Choroid plexus epithelial cell (primary cell): ENCODE results near the gene URM1.

ENCODE experiments used
- DNase-seq: peaks from one replicate; pipeline ENCODE4 v3.0.0-alpha.2; 2010; ENCODE audit warnings: low read depth
- H3K4me3 ChIP-seq: 2 replicates; pipeline ENCODE4 v1.5.1; 2011; ENCODE audit warnings: low read depth, mild to moderate bottlenecking, control low read depth, low read length, moderate library complexity
- CTCF ChIP-seq: conservative IDR thresholded peaks from 2 replicates; pipeline ENCODE4 v1.5.1; 2011; ENCODE audit warnings: low read depth, mild to moderate bottlenecking, control low read depth, inconsistent platforms, low read length, moderate library complexity

The URM1 gene

GRCh38 chr9:128374221-128374675 lies 3.1 kb downstream of the URM1 start:
- TF ChIP-seq CTCF: no peak
- no peak for DNase-seq
- no peak overlapping the region for H3K4me3 ChIP-seq

GRCh38 chr9:128375865-128376264 lies 4.7 kb downstream of the URM1 start:
- no peak overlapping the region for H3K4me3 ChIP-seq
- no peak for DNase-seq
- TF ChIP-seq CTCF: no peak

GRCh38 chr9:128382261-128382660 lies 11.1 kb downstream of the URM1 start:
- no peak overlapping the region for H3K4me3 ChIP-seq
- no peak for DNase-seq
- TF ChIP-seq CTCF: no peak

- no peak for TF ChIP-seq CTCF
- no peak overlapping the region for H3K4me3 ChIP-seq
- no peak for DNase-seq
Observed at GRCh38 chr9:128383007-128383753, 12.0 kb downstream of the URM1 start.

- H3K4me3 ChIP-seq: no peak overlapping the region
- no peak for TF ChIP-seq CTCF
- DNase-seq: no peak
Observed at GRCh38 chr9:128383791-128384190, 12.6 kb downstream of the URM1 start.

GRCh38 chr9:128384801-128385495 lies 13.8 kb downstream of the URM1 start:
- H3K4me3 ChIP-seq: no peak overlapping the region
- TF ChIP-seq CTCF: no peak
- DNase-seq: no peak
